D721Med (cell line): ENCODE data around the gene INSRR.
A peak's percentile ranks its signal among the peaks of the same experiment; 100 is the strongest.

Source experiments
- DNase-seq: peaks from one replicate; pipeline ENCODE4 v3.0.0; 2011; ENCODE audit warnings: low spot score; ENCODE audit not compliant: insufficient read length
- FAIRE-seq: peaks from 2 replicates; lab custom pipeline; 2011; peaks lifted over from hg19 to GRCh38; lab: Jason Lieb, UNC
- CTCF ChIP-seq: IDR thresholded peaks from 2 replicates; pipeline ENCODE4 v1.5.1; 2012; ENCODE audit warnings: mild to moderate bottlenecking, control low read depth; ENCODE audit not compliant: insufficient read depth; ENCODE audit errors: missing control alignments

Gene INSRR

GRCh38 chr1:156815961-156816422 lies 42.9 kb downstream of the INSRR start:
- DNase-seq (no peak), FAIRE-seq (no peak)
- no peak for TF ChIP-seq CTCF

GRCh38 chr1:156815307-156815826 lies 43.5 kb downstream of the INSRR start:
- DNase-seq (no peak), FAIRE-seq (no peak)
- TF ChIP-seq CTCF = no peak

- FAIRE-seq = no peak
- TF ChIP-seq CTCF = no peak
- no peak for DNase-seq
Measured at GRCh38 chr1:156814571-156815260, 44.2 kb downstream of the INSRR start.

GRCh38 chr1:156813750-156814570 lies 45.0 kb downstream of the INSRR start:
- FAIRE-seq (no peak), DNase-seq (peak; percentile 91)

GRCh38 chr1:156813298-156813697 lies 45.6 kb downstream of the INSRR start:
- DNase-seq (no peak), FAIRE-seq (no peak)
- TF ChIP-seq CTCF = no peak

More at GRCh38 chr1:156813750-156814570, 45.0 kb downstream of the INSRR start:
- peak; percentile 61 for TF ChIP-seq CTCF

- no peak for TF ChIP-seq CTCF
- FAIRE-seq (no peak), DNase-seq (no peak)
Measured at GRCh38 chr1:156812293-156812990, 46.5 kb downstream of the INSRR start.
